Panc1 (cell line): ENCODE measurements around the gene ITGBL1. TPM values are rescaled to one million over a fixed set of nuclear protein-coding genes. Genes with fewer than 3 reads are reported as not detected.

Experiments
- ATAC-seq: fragments of 200-7000 bp; cut with Tn5 transposase; 2 replicates; pipeline ENCODE4 v1.9.1; 2020; ENCODE audit warnings: mild to moderate bottlenecking, moderate library complexity
- BruUV-seq: library from RNA; stranded (reverse); fragments of 400-500 nt; replicated peaks from 2 replicates; lab custom pipeline; 2021; lab: Mats Ljungman, UMichigan
- CTCF ChIA-PET: fragments of 300-600 bp; sonication (Branson Sonifier 250); formaldehyde crosslinking; loops from one replicate; lab custom pipeline; 2022; ENCODE audit warnings: antibody characterized with exemption; lab: Charles Lee
- POLR2A ChIA-PET: fragments of 300-600 bp; sonication (Branson Sonifier 250); formaldehyde crosslinking; loops from one replicate; lab custom pipeline; 2022; ENCODE audit warnings: antibody characterized with exemption; lab: Charles Lee
- DNase-seq: peaks from one replicate; pipeline ENCODE4 v3.0.0-alpha.2; 2010; ENCODE audit warnings: low read depth, low spot score
- H3K27ac ChIP-seq: 2 replicates; pipeline ENCODE4 v1.5.1; 2011; ENCODE audit warnings: mild to moderate bottlenecking, low read length, inconsistent platforms
- H3K27me3 ChIP-seq: fragments of 200-500 bp; sonication (Bioruptor generic); 2 replicates; pipeline ENCODE4 v1.6.0; 2014; ENCODE audit warnings: low read length, inconsistent platforms; ENCODE audit not compliant: control insufficient read depth, insufficient read depth
- H3K36me3 ChIP-seq: fragments of 200-500 bp; sonication (Bioruptor generic); 2 replicates; pipeline ENCODE4 v1.5.1; 2014; ENCODE audit warnings: inconsistent platforms, mild to moderate bottlenecking, low read length, moderate library complexity; ENCODE audit not compliant: control insufficient read depth, insufficient read depth
- H3K4me1 ChIP-seq: 2 replicates; pipeline ENCODE4 v1.5.1; 2011; ENCODE audit warnings: inconsistent platforms, mild to moderate bottlenecking, low read length, moderate library complexity; ENCODE audit not compliant: control insufficient read depth, insufficient read depth
- H3K4me3 ChIP-seq, 2 experiments: 2 replicates each; pipeline ENCODE4 v1.5.1; 2011 to 2012; ENCODE audit warnings: low read depth in 2 of 2, low read length in 2 of 2, mild to moderate bottlenecking in 2 of 2, inconsistent platforms in 1 of 2, moderate library complexity in 1 of 2
- H3K9me3 ChIP-seq: fragments of 200-500 bp; sonication (Bioruptor generic); 2 replicates; pipeline ENCODE4 v1.5.1; 2014; ENCODE audit warnings: low read depth, mild to moderate bottlenecking, inconsistent platforms, low read length, moderate library complexity; ENCODE audit not compliant: control insufficient read depth, insufficient read depth
- CTCF ChIP-seq: fragments of 450-650 bp; IDR thresholded peaks from 2 replicates; pipeline ENCODE4 v1.5.1; 2017; ENCODE audit warnings: mild to moderate bottlenecking
- POLR2AphosphoS5 ChIP-seq: IDR thresholded peaks from 2 replicates; pipeline ENCODE4 v1.6.1; 2012; ENCODE audit warnings: mild to moderate bottlenecking, low read depth, low read length, moderate library complexity
- REST ChIP-seq, 2 experiments: IDR thresholded peaks; 2 replicates each; pipeline ENCODE4 v1.6.1; 2011 to 2012; ENCODE audit warnings: low read depth in 2 of 2, control low read depth in 1 of 2, low read length in 1 of 2, mild to moderate bottlenecking in 1 of 2, moderate library complexity in 1 of 2; ENCODE audit not compliant: insufficient read depth in 1 of 2
- SIN3A ChIP-seq: IDR thresholded peaks from 2 replicates; pipeline ENCODE4 v1.6.1; 2012; ENCODE audit warnings: low read depth, mild to moderate bottlenecking, low read length, moderate library complexity, borderline replicate concordance; ENCODE audit not compliant: insufficient read depth
- TCF7L2 ChIP-seq: IDR thresholded peaks from 2 replicates; pipeline ENCODE4 v1.6.1; 2011; ENCODE audit warnings: mild to moderate bottlenecking, low read depth, low read length, inconsistent platforms
- in situ Hi-C: cut with HindIII; loops from 2 replicates; pipeline ENCODE4 v1.10.0; 2016; ENCODE audit warnings: low sequenced_read_pairs, low pct_unique_long_range_greater_than_20kb
- intact Hi-C: fragments of 100-400 bp; cut with micrococcal nuclease; formaldehyde crosslinking; loops from one replicate; pipeline ENCODE4 v1.10.0; 2022; ENCODE audit not compliant: unreplicated experiment
- total RNA-seq: library from RNA; stranded (reverse); gene quantifications from one replicate; pipeline ENCODE4 v1.2.1, GENCODE V29; 2021; ENCODE audit not compliant: unreplicated experiment

The ITGBL1 gene
- total RNA-seq, 1 experiment from 2014 or later: 14.3 TPM

- ChIA-PET POLR2A (no interaction called here), CTCF (no interaction called here)
- in situ Hi-C loops: no loop called here
- TF ChIP-seq TCF7L2: no peak
- no peak for TF ChIP-seq POLR2AphosphoS5
- no peak for TF ChIP-seq SIN3A
- no peak for TF ChIP-seq CTCF
- TF ChIP-seq REST (IDR thresholded peaks at IDR 0.05; ENCODE audit: insufficient read depth in 1 of 2, low read depth in 2 of 2, low read length in 1 of 2): no peak
- no peaks in the 10 kb centered on the region for H3K4me1 ChIP-seq
- BruUV-seq: no TSS peak
- DNase-seq: no peak
- H3K27ac ChIP-seq: no peak overlapping the region
- H3K9me3 ChIP-seq: no peaks in the 10 kb centered on the region
- H3K36me3 ChIP-seq: no peaks in the 10 kb centered on the region
- no peaks in the 10 kb centered on the region for H3K27me3 ChIP-seq
- ATAC-seq: no peak
- intact Hi-C loops: no loop called here
- no peak overlapping the region for H3K4me3 ChIP-seq
These were observed 254.2 kb downstream of the ITGBL1 start for GRCh38 chr13:101706651-101707050.

GRCh38 chr13:101707659-101708058, 255.2 kb downstream of the ITGBL1 start:
- Histone ChIP-seq H3K27ac (no peak overlapping the region), H3K4me1 (no peaks in the 10 kb centered on the region), H3K4me3 (no peak overlapping the region), H3K36me3 (no peaks in the 10 kb centered on the region), H3K27me3 (no peaks in the 10 kb centered on the region), H3K9me3 (no peaks in the 10 kb centered on the region)
- ChIA-PET CTCF (no interaction called here), POLR2A (no interaction called here)
- TF ChIP-seq REST (IDR thresholded peaks at IDR 0.05; ENCODE audit: insufficient read depth in 1 of 2, low read depth in 2 of 2, low read length in 1 of 2) (no peak), TCF7L2 (no peak), SIN3A (no peak), CTCF (no peak), POLR2AphosphoS5 (no peak)
- no peak for ATAC-seq
- no peak for DNase-seq
- in situ Hi-C loops: no loop called here
- intact Hi-C loops: no loop called here
- no TSS peak for BruUV-seq
